HG03469 (cell line): ENCODE measurements around the gene OR6X1.
A peak's percentile ranks its signal among the peaks of the same experiment; 100 is the strongest.

ENCODE experiments used
- ATAC-seq: cut with Tn5 transposase; IDR thresholded peaks from one replicate; pipeline ENCODE4 v1.9.1; 2021; ENCODE audit warnings: mild to moderate bottlenecking, moderate library complexity, moderate number of reproducible peaks; ENCODE audit not compliant: unreplicated experiment

The OR6X1 gene

GRCh38 chr11:123754101-123754568 lies at the start of gene OR6X1:
Gene OR6X1, minus strand, starts transcription at chr11:123754518. Its CDS starts 0 bp downstream, at chr11:123754518.
- no peak for ATAC-seq

- ATAC-seq, result no peak
Observed at GRCh38 chr11:123801765-123802164, 47.4 kb upstream of the OR6X1 start.

GRCh38 chr11:123800036-123800435 lies 45.7 kb upstream of the OR6X1 start:
- no peak for ATAC-seq

- no peak for ATAC-seq
Observed at GRCh38 chr11:123799438-123799837, 45.1 kb upstream of the OR6X1 start.

- no peak for ATAC-seq
Observed at GRCh38 chr11:123798513-123799252, 44.4 kb upstream of the OR6X1 start.

- no peak for ATAC-seq
Observed at GRCh38 chr11:123798079-123798478, 43.8 kb upstream of the OR6X1 start.

GRCh38 chr11:123797541-123797940 lies 43.2 kb upstream of the OR6X1 start:
- no peak for ATAC-seq

GRCh38 chr11:123797114-123797513 lies 42.8 kb upstream of the OR6X1 start:
- ATAC-seq, result no peak

- ATAC-seq, result no peak
Observed at GRCh38 chr11:123796226-123796625, 41.9 kb upstream of the OR6X1 start.

- no peak for ATAC-seq
Observed at GRCh38 chr11:123783536-123783935, 29.2 kb upstream of the OR6X1 start.

- ATAC-seq, result no peak
Observed at GRCh38 chr11:123778511-123778910, 24.2 kb upstream of the OR6X1 start.

- no peak for ATAC-seq
Observed at GRCh38 chr11:123775715-123776549, 21.6 kb upstream of the OR6X1 start.

GRCh38 chr11:123775289-123775688 lies 21.0 kb upstream of the OR6X1 start:
- ATAC-seq, result no peak

GRCh38 chr11:123773959-123774358 lies 19.6 kb upstream of the OR6X1 start:
- ATAC-seq, result no peak

GRCh38 chr11:123773026-123773425 lies 18.7 kb upstream of the OR6X1 start:
- no peak for ATAC-seq

- no peak for ATAC-seq
Observed at GRCh38 chr11:123771664-123772063, 17.3 kb upstream of the OR6X1 start.

GRCh38 chr11:123770712-123771111 lies 16.4 kb upstream of the OR6X1 start:
- ATAC-seq, result no peak

GRCh38 chr11:123765601-123766000 lies 11.3 kb upstream of the OR6X1 start:
- ATAC-seq, result no peak

- no peak for ATAC-seq
Observed at GRCh38 chr11:123762422-123762821, 8.1 kb upstream of the OR6X1 start.

GRCh38 chr11:123760894-123761293 lies 6.6 kb upstream of the OR6X1 start:
- ATAC-seq, result peak; percentile 77

- no peak for ATAC-seq
Observed at GRCh38 chr11:123757976-123758375, 3.7 kb upstream of the OR6X1 start.

- no peak for ATAC-seq
Observed at GRCh38 chr11:123755813-123756212, 1.5 kb upstream of the OR6X1 start.
